H1 (cell line): Measurements from ENCODE around the gene TRIM44. TPM values are rescaled to one million over a fixed set of nuclear protein-coding genes. Genes with fewer than 3 reads are reported as not detected.

Source experiments
- CTCF ChIA-PET: fragments of 300-600 bp; sonication (Branson Sonifier 250); formaldehyde crosslinking; loops from one replicate; lab custom pipeline; 2021; ENCODE audit not compliant: partially characterized antibody; lab: Charles Lee
- POLR2A ChIA-PET: fragments of 300-600 bp; sonication (Branson Sonifier 250); formaldehyde crosslinking; loops from one replicate; lab custom pipeline; 2021; ENCODE audit warnings: inconsistent platforms; ENCODE audit not compliant: partially characterized antibody; lab: Charles Lee
- DNase-seq, 2 experiments: peaks; one replicate each; pipeline versions ENCODE4 v3.0.0 to v3.0.0-alpha.2; 2010 to 2022; ENCODE audit warnings: low spot score in 2 of 2, low read depth in 1 of 2, mixed read lengths in 1 of 2
- FAIRE-seq: peaks from 2 replicates; lab custom pipeline; 2011; peaks lifted over from hg19 to GRCh38; lab: Jason Lieb, UNC
- H2AFZ ChIP-seq: 2 replicates; pipeline ENCODE4 v1.8.1; 2012; ENCODE audit warnings: low read length, inconsistent platforms
- H2AK5ac ChIP-seq: 2 replicates; pipeline ENCODE4 v1.6.1; 2013; ENCODE audit warnings: low read depth, low read length
- H2BK120ac ChIP-seq: replicated peaks from 2 replicates; pipeline ENCODE3; 2013; ENCODE audit warnings: low read depth, low read length, inconsistent platforms
- H2BK12ac ChIP-seq: 2 replicates; pipeline ENCODE4 v1.6.1; 2013; ENCODE audit warnings: low read depth, low read length
- H2BK15ac ChIP-seq: 2 replicates; pipeline ENCODE4 v1.6.1; 2013; ENCODE audit warnings: low read length
- H2BK20ac ChIP-seq: 2 replicates; pipeline ENCODE4 v1.6.1; 2013; ENCODE audit warnings: low read length
- H2BK5ac ChIP-seq: 2 replicates; pipeline ENCODE4 v1.6.1; 2013; ENCODE audit warnings: low read depth, low read length
- H3K14ac ChIP-seq: 2 replicates; pipeline ENCODE4 v1.6.1; 2013; ENCODE audit warnings: inconsistent platforms; ENCODE audit not compliant: insufficient read length
- H3K18ac ChIP-seq: 2 replicates; pipeline ENCODE4 v1.6.1; 2013; ENCODE audit warnings: low read length; ENCODE audit errors: extremely low read depth
- H3K23ac ChIP-seq: 2 replicates; pipeline ENCODE4 v1.6.1; 2013; ENCODE audit warnings: inconsistent platforms; ENCODE audit not compliant: insufficient read length
- H3K23me2 ChIP-seq: 2 replicates; pipeline ENCODE4 v1.6.1; 2013; ENCODE audit warnings: low read depth, low read length
- H3K27ac ChIP-seq: 2 replicates; pipeline ENCODE4 v1.6.1; 2011; ENCODE audit warnings: low read depth, low read length, inconsistent platforms
- H3K27me3 ChIP-seq, 4 experiments: replicated peaks in 1 of 4; 1 replicate in 1 of 4; 2 replicates in 3 of 4; pipeline versions ENCODE4 v1.6.1 to v1.8.1; 2011 to 2013; ENCODE audit warnings: low read length in 3 of 4, mild to moderate bottlenecking in 3 of 4, inconsistent platforms in 2 of 4, mixed read lengths in 2 of 4, moderate library complexity in 1 of 4; ENCODE audit not compliant: control insufficient read depth in 3 of 4, insufficient read depth in 3 of 4; ENCODE audit errors: extremely low read depth in 1 of 4
- H3K36me3 ChIP-seq, 4 experiments: 2 replicates each; pipeline versions ENCODE4 v1.6.1 to v1.8.1; 2011 to 2013; ENCODE audit warnings: mild to moderate bottlenecking in 4 of 4, low read length in 3 of 4, moderate library complexity in 2 of 4, control low read depth in 1 of 4, inconsistent platforms in 1 of 4; ENCODE audit not compliant: insufficient read depth in 4 of 4, control insufficient read depth in 2 of 4
- H3K4ac ChIP-seq: replicated peaks from 2 replicates; pipeline ENCODE3; 2013; ENCODE audit warnings: low read length, low read depth, mixed read lengths, inconsistent platforms; ENCODE audit not compliant: insufficient read length
- H3K4me1 ChIP-seq, 4 experiments: replicated peaks in 1 of 4; 1 replicate in 1 of 4; 2 replicates in 3 of 4; pipeline versions ENCODE4 v1.6.1 to v1.8.1; 2011 to 2013; ENCODE audit warnings: low read length in 3 of 4, inconsistent platforms in 2 of 4, mixed read lengths in 1 of 4; ENCODE audit not compliant: insufficient read depth in 4 of 4, control insufficient read depth in 3 of 4
- H3K4me2 ChIP-seq, 2 experiments: 2 replicates each; pipeline versions ENCODE4 v1.6.1 to v1.8.1; 2011 to 2013; ENCODE audit warnings: low read depth in 2 of 2, low read length in 2 of 2, control low read depth in 1 of 2, inconsistent platforms in 1 of 2, mild to moderate bottlenecking in 1 of 2; ENCODE audit not compliant: insufficient read depth in 1 of 2
- H3K4me3 ChIP-seq, 4 experiments: fragments of 200-600, 300-600 bp in 1 of 4; sonication (generic), shearing (Covaris generic), sonication (Bioruptor Twin) in 1 of 4; 2 replicates each; pipeline versions ENCODE4 v1.5.1 to v1.8.1; 2011 to 2016; ENCODE audit warnings: low read length in 4 of 4, low read depth in 3 of 4, control low read depth in 2 of 4, inconsistent platforms in 2 of 4, mild to moderate bottlenecking in 2 of 4, mixed read lengths in 1 of 4, moderate library complexity in 1 of 4; ENCODE audit not compliant: insufficient read depth in 2 of 4; ENCODE audit errors: extremely low read depth in 1 of 4
- H3K56ac ChIP-seq: replicated peaks from 2 replicates; pipeline ENCODE3; 2013; ENCODE audit warnings: low read depth, mild to moderate bottlenecking, mixed read lengths, low read length, inconsistent platforms; ENCODE audit not compliant: insufficient read length
- H3K79me1 ChIP-seq: 2 replicates; pipeline ENCODE4 v1.6.1; 2013; ENCODE audit warnings: low read depth, low read length, control low read depth
- H3K79me2 ChIP-seq, 2 experiments: 2 replicates each; pipeline versions ENCODE4 v1.6.1 to v1.8.1; 2012 to 2013; ENCODE audit warnings: low read length in 2 of 2, mild to moderate bottlenecking in 2 of 2, inconsistent platforms in 1 of 2; ENCODE audit not compliant: insufficient read depth in 2 of 2, control insufficient read depth in 1 of 2
- H3K9ac ChIP-seq, 4 experiments: replicated peaks in 1 of 4; 1 replicate in 1 of 4; 2 replicates in 3 of 4; pipeline versions ENCODE4 v1.6.1 to v1.8.1; 2011 to 2013; ENCODE audit warnings: low read depth in 3 of 4, low read length in 3 of 4, control low read depth in 2 of 4, mild to moderate bottlenecking in 2 of 4, moderate library complexity in 2 of 4, inconsistent platforms in 1 of 4; ENCODE audit errors: extremely low read depth in 1 of 4
- H3K9me3 ChIP-seq, 2 experiments: 2 replicates each; pipeline versions ENCODE4 v1.6.1 to v1.8.1; 2012 to 2013; ENCODE audit warnings: mild to moderate bottlenecking in 2 of 2, moderate library complexity in 2 of 2, control low read depth in 1 of 2, inconsistent platforms in 1 of 2, low read depth in 1 of 2, low read length in 1 of 2, mixed read lengths in 1 of 2; ENCODE audit not compliant: insufficient read depth in 2 of 2
- H4K20me1 ChIP-seq, 2 experiments: replicated peaks in 1 of 2; 2 replicates each; pipeline versions ENCODE3 to v1.8.1; 2011 to 2013; ENCODE audit warnings: inconsistent platforms in 2 of 2, low read length in 2 of 2, mild to moderate bottlenecking in 1 of 2; ENCODE audit not compliant: insufficient read depth in 2 of 2, control insufficient read depth in 1 of 2
- H4K5ac ChIP-seq: 2 replicates; pipeline ENCODE4 v1.6.1; 2013; ENCODE audit warnings: low read length, low read depth, mixed read lengths, inconsistent platforms; ENCODE audit not compliant: insufficient read length
- H4K8ac ChIP-seq: 2 replicates; pipeline ENCODE4 v1.8.0; 2013; ENCODE audit warnings: mild to moderate bottlenecking, moderate library complexity, low read length, inconsistent platforms; ENCODE audit not compliant: insufficient read depth; ENCODE audit errors: extremely low read depth
- H4K91ac ChIP-seq: replicated peaks from 2 replicates; pipeline ENCODE3; 2013; ENCODE audit warnings: low read length, mixed read lengths, inconsistent platforms; ENCODE audit not compliant: insufficient read length
- ASH2L ChIP-seq: fragments of 200-600, 300-600 bp; sonication (generic); IDR thresholded peaks from one replicate; pipeline ENCODE4 v1.7.1; 2017; ENCODE audit warnings: low read length
- CTBP2 ChIP-seq: IDR thresholded peaks from 2 replicates; pipeline ENCODE4 v1.7.0; 2011; ENCODE audit warnings: borderline replicate concordance, mild to moderate bottlenecking, moderate library complexity, mixed read lengths, low read length; ENCODE audit not compliant: insufficient read depth, insufficient read length
- EZH2 ChIP-seq: fragments of 200-600 bp; sonication (generic); IDR thresholded peaks from 2 replicates; pipeline ENCODE4 v1.7.1; 2012; ENCODE audit warnings: low read depth, mild to moderate bottlenecking, moderate library complexity, low read length, inconsistent platforms; ENCODE audit not compliant: severe bottlenecking
- HDAC2 ChIP-seq, 2 experiments: fragments of 300-600 bp in 1 of 2; sonication (generic) in 1 of 2; IDR thresholded peaks; 2 replicates each; pipeline ENCODE4 v1.6.1; 2011 to 2012; ENCODE audit warnings: low read depth in 2 of 2, low read length in 2 of 2, mild to moderate bottlenecking in 2 of 2, moderate library complexity in 2 of 2, borderline replicate concordance in 1 of 2, inconsistent platforms in 1 of 2
- KDM1A ChIP-seq: fragments of 200-600, 300-600 bp; sonication (generic); IDR thresholded peaks from 2 replicates; pipeline ENCODE4 v1.7.1; 2016; ENCODE audit warnings: mild to moderate bottlenecking, low read length, borderline replicate concordance
- RAD21 ChIP-seq, 2 experiments: IDR thresholded peaks in 1 of 2; conservative IDR thresholded peaks in 1 of 2; 2 replicates each; pipeline ENCODE4 v1.6.1; 2011; ENCODE audit warnings: low read depth in 2 of 2, low read length in 2 of 2, improper control_type of control experiment in 1 of 2, inconsistent platforms in 1 of 2, mild to moderate bottlenecking in 1 of 2, moderate library complexity in 1 of 2
- RBBP5 ChIP-seq: IDR thresholded peaks from 2 replicates; pipeline ENCODE4 v1.7.1; 2012; ENCODE audit warnings: low read depth, mild to moderate bottlenecking, inconsistent platforms, low read length, moderate library complexity, borderline replicate concordance
- TEAD4 ChIP-seq: IDR thresholded peaks from 2 replicates; pipeline ENCODE4 v1.6.1; 2012; ENCODE audit warnings: low read depth, low read length, inconsistent platforms, mixed read lengths
- YY1 ChIP-seq: IDR thresholded peaks from 2 replicates; pipeline ENCODE4 v1.6.1; 2011; ENCODE audit warnings: low read depth, mild to moderate bottlenecking, low read length
- WGBS, 2 experiments: shearing (Covaris generic) in 1 of 2; methylation state at CpG; one replicate each; pipeline versions ENCODE4 v1.1.6 to v1.1.7; 2013 to 2015; ENCODE audit warnings: low lambda C conversion rate in 2 of 2, mixed read lengths in 2 of 2, inconsistent platforms in 1 of 2, low coverage in 1 of 2, missing lambda C conversion rate in 1 of 2; ENCODE audit not compliant: insufficient replicate concordance in 2 of 2, insufficient coverage in 1 of 2, insufficient read length in 1 of 2; ENCODE audit errors: extremely low coverage in 1 of 2, missing lambda C conversion rate in 1 of 2; 5-methylcytosine and 5-hydroxymethylcytosine counted together
- polyA plus RNA-seq, 7 experiments: library from polyadenylated mRNA; depleted of rRNA in 3 of 7; stranded (reverse) in 5 of 7; unstranded in 2 of 7; fragments of >200 nt in 5 of 7; fragments of 200-250 nt in 2 of 7; gene quantifications; 1 replicate in 5 of 7; 2 replicates in 1 of 7; 4 replicates in 1 of 7; pipeline versions ENCODE4 v1.2.1 to v1.2.3, GENCODE V29; 2011 to 2013; ENCODE audit warnings: missing spikeins in 2 of 7, mixed read lengths in 2 of 7
- total RNA-seq: library from RNA; stranded (reverse); fragmentation: NEBNext Ultra II Directional; extraction: Animal tissue kit (Norgen Biotek cat#: 25700); gene quantifications from 2 replicates; pipeline ENCODE4 v1.2.1, GENCODE V29; 2021
- TF ChIP-seq, protein P1 (sequence below): IDR thresholded peaks from 2 replicates; pipeline ENCODE4 v1.6.1; 2012; ENCODE audit warnings: inconsistent platforms
- TF ChIP-seq, protein P2 (sequence below): IDR thresholded peaks from 2 replicates; pipeline ENCODE4 v1.6.1; 2011; ENCODE audit warnings: low read length, improper control_type of control experiment

TRIM44 gene
- total and polyA plus RNA-seq, 2 of the 8 experiments (the other 6 are each of a cell fraction or from before 2014, with no cell fraction given), result 13.9 to 34.4 TPM

DNA sequence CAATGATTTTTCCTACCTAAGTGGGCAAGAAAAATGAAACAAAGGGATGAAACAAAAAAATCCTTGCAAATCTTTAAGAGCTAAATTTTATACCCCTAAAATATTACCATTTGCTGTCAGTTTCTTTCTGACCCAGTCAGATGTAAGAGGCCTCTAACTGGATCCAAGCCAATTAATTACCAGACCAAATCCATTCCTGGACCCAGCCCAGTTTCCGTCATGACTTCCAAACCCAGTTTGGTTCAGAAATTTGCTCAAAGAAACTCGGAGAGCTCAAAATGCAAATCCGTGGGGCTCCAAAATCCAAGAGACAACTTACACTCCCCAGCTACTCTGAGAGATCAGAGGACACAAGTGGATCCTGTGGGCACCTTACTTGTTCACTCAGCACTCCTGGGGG, 46.8 kb downstream of the TRIM44 start:
- Histone ChIP-seq H2AK5ac (no peak overlapping the region), H4K5ac (no peak overlapping the region), H3K9ac (no peak overlapping the region), H3K27me3 (no peaks in the 10 kb centered on the region), H3K4me1 (no peaks in the 10 kb centered on the region), H4K8ac (no peak overlapping the region), H3K23ac (no peak overlapping the region), H2BK12ac (no peak overlapping the region), H3K56ac (no peak overlapping the region), H3K9me3 (no peaks in the 10 kb centered on the region), H3K4me3 (no peak overlapping the region), H4K91ac (no peak overlapping the region), H3K79me2 (no peaks in the 10 kb centered on the region), H3K18ac (no peak overlapping the region), H2BK5ac (no peak overlapping the region), H3K4ac (no peak overlapping the region), H3K79me1 (no peaks in the 10 kb centered on the region), H3K14ac (no peak overlapping the region), H2BK120ac (no peak overlapping the region), H4K20me1 (no peaks in the 10 kb centered on the region), H2AFZ (no peak overlapping the region), H3K23me2 (no peaks in the 10 kb centered on the region), H2BK20ac (no peak overlapping the region), H2BK15ac (no peak overlapping the region), H3K4me2 (no peak overlapping the region), H3K27ac (no peak overlapping the region), H3K36me3 (no peaks in the 10 kb centered on the region)
- no peak for DNase-seq
- ChIA-PET POLR2A (no interaction called here), CTCF (interaction anchor here (0.5 to 1.6 kb wide), 8 partner anchors 14 to 202 kb away, joined by 3 to 4 read pairs (median 3); no protein-coding TSS in a partner anchor)
- no peak for FAIRE-seq
- 93% methylated on average over 3 of the region's 3 CpGs; no CpG with 5 or more reads in 1 of the 2 experiments for WGBS, 2 experiments
- TF ChIP-seq, protein P1, sequence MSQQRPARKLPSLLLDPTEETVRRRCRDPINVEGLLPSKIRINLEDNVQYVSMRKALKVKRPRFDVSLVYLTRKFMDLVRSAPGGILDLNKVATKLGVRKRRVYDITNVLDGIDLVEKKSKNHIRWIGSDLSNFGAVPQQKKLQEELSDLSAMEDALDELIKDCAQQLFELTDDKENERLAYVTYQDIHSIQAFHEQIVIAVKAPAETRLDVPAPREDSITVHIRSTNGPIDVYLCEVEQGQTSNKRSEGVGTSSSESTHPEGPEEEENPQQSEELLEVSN, result no peak
- TF ChIP-seq KDM1A (no peak), HDAC2 (IDR thresholded peaks at IDR 0.05; ENCODE audit: borderline replicate concordance in 1 of 2, low read depth in 2 of 2, low read length in 2 of 2) (no peak), YY1 (no peak), TEAD4 (no peak), ASH2L (no peak), RAD21 (IDR thresholded peaks at IDR 0.05 in 1 of 2, conservative IDR thresholded peaks at IDR 0.05 in 1 of 2; ENCODE audit: low read depth in 2 of 2, low read length in 2 of 2) (no peak), RBBP5 (no peak), CTBP2 (no peak), EZH2 (no peak)
- TF ChIP-seq, protein P2, sequence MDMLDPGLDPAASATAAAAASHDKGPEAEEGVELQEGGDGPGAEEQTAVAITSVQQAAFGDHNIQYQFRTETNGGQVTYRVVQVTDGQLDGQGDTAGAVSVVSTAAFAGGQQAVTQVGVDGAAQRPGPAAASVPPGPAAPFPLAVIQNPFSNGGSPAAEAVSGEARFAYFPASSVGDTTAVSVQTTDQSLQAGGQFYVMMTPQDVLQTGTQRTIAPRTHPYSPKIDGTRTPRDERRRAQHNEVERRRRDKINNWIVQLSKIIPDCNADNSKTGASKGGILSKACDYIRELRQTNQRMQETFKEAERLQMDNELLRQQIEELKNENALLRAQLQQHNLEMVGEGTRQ, result no peak
